ENCODE results near the gene NSF.

The NSF gene

GRCh38 chr17:46796956-46797530, 206.6 kb downstream of the NSF start:
- Histone ChIP-seq H3K27ac (ENCODE audit: low read length, poor library complexity, severe bottlenecking) (no peak overlapping the region), H3K23ac (ENCODE audit: low read length in 2 of 2) (no peak overlapping the region), H2BK5ac (ENCODE audit: low read depth, low read length, poor library complexity, severe bottlenecking) (no peak overlapping the region), H3K9me3 (ENCODE audit: control insufficient read depth, low read length) (no peaks in the 10 kb centered on the region), H2BK15ac (ENCODE audit: low read depth, poor library complexity, severe bottlenecking) (no peak overlapping the region), H4K8ac (ENCODE audit: low read length) (no peak overlapping the region), H2AK5ac (ENCODE audit: low read length, severe bottlenecking) (no peak overlapping the region), H4K91ac (ENCODE audit: low read length) (no peak overlapping the region), H3K79me1 (replicated peaks; ENCODE audit: low read length, poor library complexity, severe bottlenecking) (no peaks in the 10 kb centered on the region), H3K14ac (ENCODE audit: low read length in 2 of 2) (no peak overlapping the region), H3K9ac (ENCODE audit: low read length) (no peak overlapping the region), H2BK120ac (ENCODE audit: low read depth, low read length) (no peak overlapping the region), H3K4me1 (ENCODE audit: control insufficient read depth, insufficient read depth, low read depth, low read length) (peaks cover 15% of the 10 kb centered on the region), H2BK12ac (ENCODE audit: low read length in 2 of 2) (no peak overlapping the region), H3K4me2 (ENCODE audit: low read length, poor library complexity, severe bottlenecking) (no peak overlapping the region), H3K4ac (ENCODE audit: low read depth in 1 of 2, low read length in 2 of 2) (no peak overlapping the region), H3K4me3 (ENCODE audit: insufficient read depth in 1 of 2, low read depth in 1 of 2, low read length in 2 of 2) (no peak overlapping the region), H3K18ac (ENCODE audit: low read depth in 1 of 2, low read length in 2 of 2) (no peak overlapping the region), H3K36me3 (ENCODE audit: control insufficient read depth in 1 of 2, insufficient read depth in 2 of 2, low read depth in 1 of 2, low read length in 2 of 2) (no peaks in the 10 kb centered on the region), H2AFZ (ENCODE audit: low read depth, low read length) (no peak overlapping the region), H3K27me3 (ENCODE audit: control insufficient read depth in 1 of 2, insufficient read depth in 1 of 2, low read length in 2 of 2) (peaks cover 0 to 59% of the 10 kb centered on the region in 2 experiments)
- WGBS = 93% methylated on average over 8 of the region's 8 CpGs
- DNase-seq = no peak

DNA sequence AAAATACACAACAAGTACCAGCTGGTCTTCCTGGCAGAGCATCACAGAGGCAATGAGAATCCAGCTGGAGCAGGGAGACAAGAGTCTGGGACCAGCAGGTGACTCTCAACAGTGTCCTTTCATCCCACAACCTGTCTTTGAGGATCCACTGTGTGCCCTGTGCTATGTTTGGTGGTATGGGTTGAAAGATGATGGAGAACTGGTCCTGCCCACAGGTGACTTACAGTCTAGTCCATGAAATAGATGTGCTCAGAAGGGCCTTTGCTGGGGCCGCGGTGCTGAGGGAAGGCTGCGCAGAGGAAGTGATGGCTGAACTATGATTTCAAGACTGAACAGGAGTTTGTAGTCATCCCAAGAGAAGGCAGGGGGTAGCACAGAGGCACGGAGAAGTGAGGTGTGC, 210.1 kb downstream of the NSF start:
- Histone ChIP-seq H3K14ac (ENCODE audit: low read length in 2 of 2) (no peak overlapping the region), H2BK5ac (ENCODE audit: low read depth, low read length, poor library complexity, severe bottlenecking) (no peak overlapping the region), H2AFZ (ENCODE audit: low read depth, low read length) (no peak overlapping the region), H3K27ac (ENCODE audit: low read length, poor library complexity, severe bottlenecking) (no peak overlapping the region), H2AK5ac (ENCODE audit: low read length, severe bottlenecking) (no peak overlapping the region), H4K91ac (ENCODE audit: low read length) (no peak overlapping the region), H3K9ac (ENCODE audit: low read length) (no peak overlapping the region), H3K4me2 (ENCODE audit: low read length, poor library complexity, severe bottlenecking) (no peak overlapping the region), H2BK15ac (ENCODE audit: low read depth, poor library complexity, severe bottlenecking) (no peak overlapping the region), H3K18ac (ENCODE audit: low read depth in 1 of 2, low read length in 2 of 2) (no peak overlapping the region), H2BK120ac (ENCODE audit: low read depth, low read length) (no peak overlapping the region), H4K8ac (ENCODE audit: low read length) (no peak overlapping the region), H3K27me3 (ENCODE audit: control insufficient read depth in 1 of 2, insufficient read depth in 1 of 2, low read length in 2 of 2) (peaks cover 0 to 30% of the 10 kb centered on the region in 2 experiments), H3K4ac (ENCODE audit: low read depth in 1 of 2, low read length in 2 of 2) (no peak overlapping the region), H3K36me3 (ENCODE audit: control insufficient read depth in 1 of 2, insufficient read depth in 2 of 2, low read depth in 1 of 2, low read length in 2 of 2) (no peaks in the 10 kb centered on the region), H3K4me3 (ENCODE audit: insufficient read depth in 1 of 2, low read depth in 1 of 2, low read length in 2 of 2) (no peak overlapping the region), H3K9me3 (ENCODE audit: control insufficient read depth, low read length) (no peaks in the 10 kb centered on the region), H3K79me1 (replicated peaks; ENCODE audit: low read length, poor library complexity, severe bottlenecking) (no peaks in the 10 kb centered on the region), H3K4me1 (ENCODE audit: control insufficient read depth, insufficient read depth, low read depth, low read length) (peaks cover 8% of the 10 kb centered on the region), H2BK12ac (ENCODE audit: low read length in 2 of 2) (no peak overlapping the region), H3K23ac (ENCODE audit: low read length in 2 of 2) (no peak overlapping the region)
- DNase-seq = no peak
- WGBS = 94% methylated on average over 4 of the region's 4 CpGs

GRCh38 chr17:46802800-46803199, 212.3 kb downstream of the NSF start:
- Histone ChIP-seq H3K9me3 (ENCODE audit: control insufficient read depth, low read length) (no peaks in the 10 kb centered on the region), H3K14ac (ENCODE audit: low read length in 2 of 2) (no peak overlapping the region), H3K18ac (ENCODE audit: low read depth in 1 of 2, low read length in 2 of 2) (no peak overlapping the region), H3K4me3 (ENCODE audit: insufficient read depth in 1 of 2, low read depth in 1 of 2, low read length in 2 of 2) (no peak overlapping the region), H2BK15ac (ENCODE audit: low read depth, poor library complexity, severe bottlenecking) (no peak overlapping the region), H2AFZ (ENCODE audit: low read depth, low read length) (no peak overlapping the region), H3K27me3 (ENCODE audit: control insufficient read depth in 1 of 2, insufficient read depth in 1 of 2, low read length in 2 of 2) (peaks cover 0 to 21% of the 10 kb centered on the region in 2 experiments), H4K91ac (ENCODE audit: low read length) (no peak overlapping the region), H2BK12ac (ENCODE audit: low read length in 2 of 2) (no peak overlapping the region), H3K79me1 (replicated peaks; ENCODE audit: low read length, poor library complexity, severe bottlenecking) (no peaks in the 10 kb centered on the region), H3K4ac (ENCODE audit: low read depth in 1 of 2, low read length in 2 of 2) (no peak overlapping the region), H2BK5ac (ENCODE audit: low read depth, low read length, poor library complexity, severe bottlenecking) (no peak overlapping the region), H2AK5ac (ENCODE audit: low read length, severe bottlenecking) (no peak overlapping the region), H4K8ac (ENCODE audit: low read length) (no peak overlapping the region), H3K4me2 (ENCODE audit: low read length, poor library complexity, severe bottlenecking) (no peak overlapping the region), H3K27ac (ENCODE audit: low read length, poor library complexity, severe bottlenecking) (no peak overlapping the region), H3K23ac (ENCODE audit: low read length in 2 of 2) (no peak overlapping the region), H3K9ac (ENCODE audit: low read length) (no peak overlapping the region), H2BK120ac (ENCODE audit: low read depth, low read length) (no peak overlapping the region), H3K4me1 (ENCODE audit: control insufficient read depth, insufficient read depth, low read depth, low read length) (no peaks in the 10 kb centered on the region), H3K36me3 (ENCODE audit: control insufficient read depth in 1 of 2, insufficient read depth in 2 of 2, low read depth in 1 of 2, low read length in 2 of 2) (no peaks in the 10 kb centered on the region)
- no peak for DNase-seq
- WGBS = 72% methylated on average over 6 of the region's 7 CpGs

GRCh38 chr17:46803544-46803943, 213.1 kb downstream of the NSF start:
- no peaks in the 10 kb centered on the region for H3K79me1 ChIP-seq (replicated peaks; ENCODE audit: low read length, poor library complexity, severe bottlenecking)
- H3K27me3 ChIP-seq (ENCODE audit: control insufficient read depth in 1 of 2, insufficient read depth in 1 of 2, low read length in 2 of 2) = peaks cover 5 to 28% of the 10 kb centered on the region in 2 experiments
- H3K14ac ChIP-seq (ENCODE audit: low read length in 2 of 2) = no peak overlapping the region
- H3K4me1 ChIP-seq (ENCODE audit: control insufficient read depth, insufficient read depth, low read depth, low read length) = no peaks in the 10 kb centered on the region
- no peak overlapping the region for H3K4me3 ChIP-seq (ENCODE audit: insufficient read depth in 1 of 2, low read depth in 1 of 2, low read length in 2 of 2)
- H3K23ac ChIP-seq (ENCODE audit: low read length in 2 of 2) = no peak overlapping the region
- H3K18ac ChIP-seq (ENCODE audit: low read depth in 1 of 2, low read length in 2 of 2) = no peak overlapping the region
- no peak for DNase-seq
- no peak overlapping the region for H3K27ac ChIP-seq (ENCODE audit: low read length, poor library complexity, severe bottlenecking)
- H3K4ac ChIP-seq (ENCODE audit: low read depth in 1 of 2, low read length in 2 of 2) = no peak overlapping the region
- H3K36me3 ChIP-seq (ENCODE audit: control insufficient read depth in 1 of 2, insufficient read depth in 2 of 2, low read depth in 1 of 2, low read length in 2 of 2) = no peaks in the 10 kb centered on the region
- no peak overlapping the region for H3K9ac ChIP-seq (ENCODE audit: low read length)
- H2BK15ac ChIP-seq (ENCODE audit: low read depth, poor library complexity, severe bottlenecking) = no peak overlapping the region
- H2AK5ac ChIP-seq (ENCODE audit: low read length, severe bottlenecking) = no peak overlapping the region
- H3K4me2 ChIP-seq (ENCODE audit: low read length, poor library complexity, severe bottlenecking) = no peak overlapping the region
- H2BK12ac ChIP-seq (ENCODE audit: low read length in 2 of 2) = no peak overlapping the region
- H2AFZ ChIP-seq (ENCODE audit: low read depth, low read length) = no peak overlapping the region
- WGBS = 90% methylated on average over 5 of the region's 5 CpGs
- no peak overlapping the region for H2BK120ac ChIP-seq (ENCODE audit: low read depth, low read length)
- H4K8ac ChIP-seq (ENCODE audit: low read length) = no peak overlapping the region
- no peak overlapping the region for H2BK5ac ChIP-seq (ENCODE audit: low read depth, low read length, poor library complexity, severe bottlenecking)
- no peaks in the 10 kb centered on the region for H3K9me3 ChIP-seq (ENCODE audit: control insufficient read depth, low read length)
- no peak overlapping the region for H4K91ac ChIP-seq (ENCODE audit: low read length)

Data from mesenchymal stem cell (in vitro differentiated cells and primary cell).